Adrenal gland (tissue), 12 donors: Measurements from ENCODE around the gene LHPP. TPM values are rescaled to one million over a fixed set of nuclear protein-coding genes. Genes with fewer than 3 reads are reported as not detected.

Source experiments
- DNase-seq, 7 donors: peaks; one replicate each; pipeline ENCODE4 v3.0.0-alpha.2; 2019 to 2020
- H3K27ac ChIP-seq, 5 donors: fragments of 200-600 bp; sonication (generic) in 4 of 5; 1 replicate in 3 of 5; 2 replicates in 2 of 5; pipeline versions ENCODE4 v1.5.1 to v1.8.0; 2016 to 2020; ENCODE audit warnings: mild to moderate bottlenecking in 1 of 5
- H3K27me3 ChIP-seq: fragments of 200-600 bp; 2 replicates; pipeline ENCODE4 v1.8.0; 2021
- H3K36me3 ChIP-seq, 2 donors: fragments of 200-600 bp; replicated peaks in 1 of 2; 1 replicate in 1 of 2; 2 replicates in 1 of 2; pipeline versions ENCODE4 v1.5.1 to v1.8.0; 2018 to 2022
- H3K4me1 ChIP-seq, 2 donors: fragments of 200-600 bp; replicated peaks in 1 of 2; 1 replicate in 1 of 2; 2 replicates in 1 of 2; pipeline versions ENCODE4 v1.5.1 to v1.8.0; 2018 to 2021
- H3K4me3 ChIP-seq, 4 donors: fragments of 200-600 bp; sonication (generic) in 3 of 4; one replicate each; pipeline ENCODE4 v1.5.1; 2016 to 2018
- H3K9me3 ChIP-seq, 3 donors: fragments of 200-600 bp; sonication (generic) in 1 of 3; replicated peaks in 1 of 3; 1 replicate in 2 of 3; 2 replicates in 1 of 3; pipeline versions ENCODE4 v1.5.1 to v1.8.0; 2016 to 2021
- POLR2A ChIP-seq, 2 donors: fragments of 450-650 bp; IDR thresholded peaks; one replicate each; pipeline ENCODE4 v1.6.1; 2017; ENCODE audit warnings: antibody characterized with exemption in 2 of 2, mild to moderate bottlenecking in 2 of 2, moderate library complexity in 1 of 2
- WGBS, 4 donors: extraction: QIAGEN DNeasy Blood & Tissue Kit in 2 of 4; methylation state at CpG; one replicate each; pipeline versions ENCODE4 v1.1.5 to v1.1.7; 2013 to 2017; 5-methylcytosine and 5-hydroxymethylcytosine counted together
- intact Hi-C, 2 donors: fragments of 100-400 bp; cut with DNase I; formaldehyde crosslinking; loops; one replicate each; pipeline versions ENCODE4 v1.14.1 to v1.15.0; 2022 to 2023
- polyA plus RNA-seq, 3 donors: library from polyadenylated mRNA; stranded (reverse); fragments of 200-250 nt in 2 of 3; fragments of 350-450 nt in 1 of 3; fragmentation: Illumina TruSeq in 1 of 3; extraction: RNeasy Lipid Tissue Mini Kit (QIAGEN cat#74804) in 1 of 3; gene quantifications; one replicate each; pipeline ENCODE4 v1.2.3, GENCODE V29; 2013 to 2014
- total RNA-seq, 9 donors: library from RNA; depleted of rRNA in 4 of 9; stranded (reverse); fragments of >200 nt in 4 of 9; fragments of 120-200 nt in 1 of 9; fragmentation: NEBNext Ultra II Directional in 1 of 9; extraction: Animal tissue kit (Norgen Biotek cat#: 25700) in 1 of 9; gene quantifications; one replicate each; pipeline versions ENCODE4 v1.1.0 to v1.2.4, GENCODE V29; 2013 to 2023
- TF ChIP-seq, protein P1 (sequence below), 6 experiments: fragments of 450-650 bp in 4 of 6; fragments of 200-600 bp in 2 of 6; sonication (generic) in 1 of 6; IDR thresholded peaks; 1 replicate in 5 of 6; 2 replicates in 1 of 6; pipeline versions ENCODE4 v1.5.1 to v1.8.0; 2016 to 2021; ENCODE audit warnings: antibody characterized with exemption in 6 of 6, mild to moderate bottlenecking in 2 of 6, moderate library complexity in 1 of 6
- donor health status: healthy with polysubstance abuse.
- donor health status: Bipolar disorder and iron deficiency.
- donor health status: DM: yes; HTN: yes; CAD: no.
- donor health status: DM: no; HTN: no; CAD: no.
- donor health status: DM: no; HTN: no; CAD: no.
- donor health status: DM: yes; HTN: yes; CAD: no.

The LHPP gene
- total and polyA plus RNA-seq, 12 donors: 10.5 to 70.1 (median 43.4) TPM

DNA sequence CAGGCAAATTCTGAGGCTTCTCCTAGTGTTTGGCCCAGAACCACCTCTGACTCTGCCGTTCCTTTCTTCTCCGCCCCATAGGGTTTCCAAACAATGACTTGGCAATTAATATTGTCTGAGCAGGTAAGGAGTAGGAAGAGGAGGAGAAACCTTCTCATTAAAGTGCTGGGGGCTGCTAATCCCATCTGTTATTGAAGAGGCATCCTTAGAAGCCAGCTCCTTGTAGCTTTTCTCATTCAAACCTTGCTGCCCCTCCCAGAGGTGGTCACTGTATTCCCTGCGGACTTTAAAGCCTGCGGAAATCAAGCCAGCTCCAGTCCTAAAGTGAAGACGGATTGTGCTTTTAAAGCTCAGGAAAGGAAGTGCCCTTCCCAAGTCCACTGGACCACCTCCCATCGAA is 10.3 kb upstream of the LHPP start:
- intact Hi-C loops: no loop called here
- DNase-seq: no peak
- H3K4me3 ChIP-seq: no peak overlapping the region
- H3K27me3 ChIP-seq: peaks cover 61% of the 10 kb centered on the region
- no peaks in the 10 kb centered on the region for H3K9me3 ChIP-seq
- no peak overlapping the region for H3K27ac ChIP-seq
- peaks cover 7 to 30% of the 10 kb centered on the region in 2 donors for H3K4me1 ChIP-seq
- WGBS, 4 donors: 29 to 36% (median 29%) methylated on average over 6 of the region's 6 CpGs
- H3K36me3 ChIP-seq: no peaks in the 10 kb centered on the region
- TF ChIP-seq POLR2A (IDR thresholded peaks at IDR 0.05): no peak
- TF ChIP-seq, protein P1, sequence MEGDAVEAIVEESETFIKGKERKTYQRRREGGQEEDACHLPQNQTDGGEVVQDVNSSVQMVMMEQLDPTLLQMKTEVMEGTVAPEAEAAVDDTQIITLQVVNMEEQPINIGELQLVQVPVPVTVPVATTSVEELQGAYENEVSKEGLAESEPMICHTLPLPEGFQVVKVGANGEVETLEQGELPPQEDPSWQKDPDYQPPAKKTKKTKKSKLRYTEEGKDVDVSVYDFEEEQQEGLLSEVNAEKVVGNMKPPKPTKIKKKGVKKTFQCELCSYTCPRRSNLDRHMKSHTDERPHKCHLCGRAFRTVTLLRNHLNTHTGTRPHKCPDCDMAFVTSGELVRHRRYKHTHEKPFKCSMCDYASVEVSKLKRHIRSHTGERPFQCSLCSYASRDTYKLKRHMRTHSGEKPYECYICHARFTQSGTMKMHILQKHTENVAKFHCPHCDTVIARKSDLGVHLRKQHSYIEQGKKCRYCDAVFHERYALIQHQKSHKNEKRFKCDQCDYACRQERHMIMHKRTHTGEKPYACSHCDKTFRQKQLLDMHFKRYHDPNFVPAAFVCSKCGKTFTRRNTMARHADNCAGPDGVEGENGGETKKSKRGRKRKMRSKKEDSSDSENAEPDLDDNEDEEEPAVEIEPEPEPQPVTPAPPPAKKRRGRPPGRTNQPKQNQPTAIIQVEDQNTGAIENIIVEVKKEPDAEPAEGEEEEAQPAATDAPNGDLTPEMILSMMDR (IDR thresholded peaks at IDR 0.05): no peak

GRCh38 chr10:124453960-124454610 is 7.5 kb upstream of the LHPP start:
- intact Hi-C loops: no loop called here
- H3K9me3 ChIP-seq: no peaks in the 10 kb centered on the region
- no peak for DNase-seq
- no peak for TF ChIP-seq POLR2A (IDR thresholded peaks at IDR 0.05)
- TF ChIP-seq, protein P1 (IDR thresholded peaks at IDR 0.05): no peak
- whole genome bisulfite sequencing, 4 donors: 20 to 27% (median 25%) methylated on average over 8 of the region's 8 CpGs
- H3K36me3 ChIP-seq: no peaks in the 10 kb centered on the region
- peaks cover 33% of the 10 kb centered on the region for H3K27me3 ChIP-seq
- no peak overlapping the region for H3K4me3 ChIP-seq
- H3K27ac ChIP-seq: no peak overlapping the region
- H3K4me1 ChIP-seq: peaks cover 7 to 10% of the 10 kb centered on the region in 2 donors

DNA sequence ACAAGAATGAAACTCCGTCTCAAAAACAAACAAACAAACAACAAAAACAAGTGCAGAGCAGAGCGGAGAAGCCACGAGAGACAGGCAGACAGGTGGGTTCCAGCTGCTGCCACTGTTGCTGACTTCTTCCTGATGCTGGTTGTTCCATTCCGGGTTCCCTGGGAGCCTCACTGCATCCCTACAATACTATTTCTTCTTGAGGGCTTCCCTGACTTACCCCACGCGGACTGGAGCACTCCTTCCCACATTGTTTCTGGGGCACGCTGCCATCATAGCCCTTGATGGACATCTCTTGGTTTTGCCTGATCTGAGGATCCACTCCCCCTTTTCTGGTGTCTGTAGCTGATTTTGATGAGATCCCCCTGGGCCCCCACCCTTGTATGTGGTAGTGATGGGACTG is 6.2 kb upstream of the LHPP start:
- Histone ChIP-seq H3K27ac (no peak overlapping the region), H3K4me1 (no peaks in the 10 kb centered on the region), H3K4me3 (no peak overlapping the region), H3K9me3 (no peaks in the 10 kb centered on the region), H3K36me3 (no peaks in the 10 kb centered on the region), H3K27me3 (peaks cover 21% of the 10 kb centered on the region)
- WGBS, 4 donors: 65 to 69% (median 67%) methylated on average over 7 of the region's 7 CpGs
- no peak for DNase-seq
- TF ChIP-seq, protein P1 (IDR thresholded peaks at IDR 0.05): no peak
- TF ChIP-seq POLR2A (IDR thresholded peaks at IDR 0.05): no peak
- intact Hi-C loops: no loop called here

GRCh38 chr10:124458473-124458872 is 3.1 kb upstream of the LHPP start:
- DNase-seq: no peak
- Histone ChIP-seq H3K27ac (no peak overlapping the region), H3K27me3 (no peaks in the 10 kb centered on the region), H3K9me3 (no peaks in the 10 kb centered on the region), H3K4me3 (no peak overlapping the region), H3K36me3 (no peaks in the 10 kb centered on the region), H3K4me1 (peaks cover 5 to 9% of the 10 kb centered on the region in 2 donors)
- TF ChIP-seq, protein P1 (IDR thresholded peaks at IDR 0.05): no peak
- TF ChIP-seq POLR2A (IDR thresholded peaks at IDR 0.05): no peak
- intact Hi-C loops: no loop called here
- 91 to 95% (median 94%) methylated on average over 4 of the region's 4 CpGs for WGBS, 4 donors
